Hindlimb muscle (tissue), 1 donor: Measurements from ENCODE around the gene MSX2. TPM values are rescaled to one million over a fixed set of nuclear protein-coding genes. Genes with fewer than 3 reads are reported as not detected.

ENCODE experiments used
- DNase-seq: peaks from one replicate; pipeline ENCODE4 v3.0.0-alpha.2; 2013
- polyA plus RNA-seq: library from polyadenylated mRNA; unstranded; fragments of 120-200 nt; gene quantifications from one replicate; pipeline ENCODE4 v1.2.1, GENCODE V29; 2013; ENCODE audit not compliant: insufficient read length

Gene MSX2
- polyA plus RNA-seq, 1 donor = 0.44 TPM

- no peak for DNase-seq
These were observed 52.7 kb downstream of the MSX2 start for GRCh38 chr5:174777111-174777510.

GRCh38 chr5:174777583-174777982 is 53.2 kb downstream of the MSX2 start:
- no peak for DNase-seq
